HepG2 (cell line): ENCODE results near the gene FNDC8. TPM values are rescaled to one million over a fixed set of nuclear protein-coding genes. Genes with fewer than 3 reads are reported as not detected.

Experiments
- ATAC-seq: fragments of 200-7000 bp; cut with Tn5 transposase; 3 replicates; pipeline ENCODE4 v1.9.1; 2020; ENCODE audit warnings: mild to moderate bottlenecking, moderate library complexity
- BruUV-seq: library from RNA; stranded (reverse); fragments of 400-500 nt; replicated peaks from 2 replicates; lab custom pipeline; 2021; lab: Mats Ljungman, UMichigan
- CTCF ChIA-PET: fragments of 300-600 bp; formaldehyde crosslinking; extraction: SDS; loops from one replicate; lab custom pipeline; 2021; ENCODE audit warnings: low total read pairs, inconsistent platforms, low intra/inter-chr PET ratio; lab: Yijun Ruan, JAX
- POLR2A ChIA-PET: fragments of 350-600 bp; sonication (Branson Sonifier 250); formaldehyde crosslinking; loops from one replicate; lab custom pipeline; 2020; ENCODE audit warnings: antibody characterized with exemption, inconsistent platforms; lab: Yijun Ruan, JAX
- DNase-seq: peaks from one replicate; pipeline ENCODE4 v3.0.0-alpha.2; 2015; ENCODE audit warnings: low spot score
- FAIRE-seq: peaks from 3 replicates; lab custom pipeline; 2011; peaks lifted over from hg19 to GRCh38; lab: Jason Lieb, UNC
- H2AFZ ChIP-seq: one replicate; pipeline ENCODE4 v1.6.1; 2011; ENCODE audit warnings: low read length, inconsistent platforms
- H3K27ac ChIP-seq: fragments of 300-600 bp; 3 replicates; pipeline ENCODE4 v1.8.0; 2011; ENCODE audit warnings: mixed run types, mild to moderate bottlenecking, mixed read lengths, low read length, inconsistent platforms; ENCODE audit not compliant: insufficient read depth; ENCODE audit errors: extremely low read length
- H3K27me3 ChIP-seq, 2 experiments: fragments of 200-600 bp in 1 of 2; 2 replicates in 1 of 2; 3 replicates in 1 of 2; pipeline versions ENCODE4 v1.6.0 to v1.8.0; 2011; ENCODE audit warnings: low read length in 2 of 2, mild to moderate bottlenecking in 2 of 2, moderate library complexity in 2 of 2, inconsistent platforms in 1 of 2; ENCODE audit not compliant: insufficient read depth in 2 of 2, control insufficient read depth in 1 of 2
- H3K36me3 ChIP-seq, 2 experiments: fragments of 200-600 bp in 1 of 2; replicated peaks in 1 of 2; 2 replicates in 1 of 2; 3 replicates in 1 of 2; pipeline versions ENCODE4 v1.5.1 to v1.8.0; 2011; ENCODE audit warnings: low read length in 2 of 2, inconsistent platforms in 1 of 2; ENCODE audit not compliant: insufficient read depth in 2 of 2, control insufficient read depth in 1 of 2
- H3K4me1 ChIP-seq: 2 replicates; pipeline ENCODE4 v1.5.1; 2012; ENCODE audit warnings: low read length, inconsistent platforms; ENCODE audit not compliant: insufficient read depth
- H3K4me2 ChIP-seq: 2 replicates; pipeline ENCODE4 v1.6.0; 2011; ENCODE audit warnings: low read depth, low read length, inconsistent platforms
- H3K4me3 ChIP-seq, 3 experiments: fragments of 200-600 bp in 1 of 3; sonication (generic), shearing (Covaris generic) in 1 of 3; replicated peaks in 1 of 3; 2 replicates each; pipeline ENCODE4 v1.5.1; 2011 to 2016; ENCODE audit warnings: low read length in 3 of 3, inconsistent platforms in 2 of 3, low read depth in 2 of 3, mild to moderate bottlenecking in 2 of 3, control low read depth in 1 of 3, mixed read lengths in 1 of 3; ENCODE audit not compliant: insufficient read depth in 1 of 3
- H3K79me2 ChIP-seq: one replicate; pipeline ENCODE4 v1.6.1; 2011; ENCODE audit warnings: low read length, inconsistent platforms; ENCODE audit not compliant: insufficient read depth
- H3K9ac ChIP-seq: 2 replicates; pipeline ENCODE4 v1.6.0; 2011; ENCODE audit warnings: mild to moderate bottlenecking, low read depth, low read length, inconsistent platforms; ENCODE audit not compliant: insufficient read depth
- H3K9me3 ChIP-seq: 2 replicates; pipeline ENCODE4 v1.5.1; 2012; ENCODE audit warnings: mild to moderate bottlenecking, low read length
- H4K20me1 ChIP-seq: 2 replicates; pipeline ENCODE4 v1.6.0; 2011; ENCODE audit warnings: inconsistent platforms, mild to moderate bottlenecking, low read length, moderate library complexity; ENCODE audit not compliant: insufficient read depth
- CREB1 ChIP-seq, 2 experiments: fragments of 450-650 bp in 1 of 2; IDR thresholded peaks; 2 replicates each; pipeline ENCODE4 v1.6.1; 2016 to 2017; ENCODE audit warnings: control low read depth in 1 of 2, mild to moderate bottlenecking in 1 of 2, missing compliant biosample characterization in 1 of 2, missing genetic modification characterization in 1 of 2
- EED ChIP-seq: sonication (generic); formaldehyde crosslinking; IDR thresholded peaks from 2 replicates; pipeline ENCODE4 v1.5.0; 2020; ENCODE audit warnings: mild to moderate bottlenecking, missing genetic modification reagents
- KDM1A ChIP-seq: IDR thresholded peaks from 2 replicates; pipeline ENCODE4 v1.6.1; 2016; ENCODE audit warnings: missing compliant biosample characterization
- KDM6A ChIP-seq: IDR thresholded peaks from 2 replicates; pipeline ENCODE4 v1.6.1; 2016; ENCODE audit warnings: low read depth
- MIXL1 ChIP-seq: IDR thresholded peaks from 2 replicates; pipeline ENCODE4 v1.6.1; 2016
- POLR2A ChIP-seq, 2 experiments: IDR thresholded peaks; 2 replicates each; pipeline ENCODE4 v1.6.1; 2011; ENCODE audit warnings: low read depth in 2 of 2, low read length in 2 of 2, mild to moderate bottlenecking in 1 of 2, moderate library complexity in 1 of 2; ENCODE audit not compliant: insufficient read depth in 1 of 2
- PRDM4 ChIP-seq: sonication (generic); formaldehyde crosslinking; IDR thresholded peaks from 2 replicates; pipeline ENCODE4 v1.9.0; 2021; ENCODE audit warnings: missing genetic modification reagents, borderline replicate concordance
- RARG ChIP-seq: sonication (generic); formaldehyde crosslinking; IDR thresholded peaks from 2 replicates; pipeline ENCODE4 v1.4.0; 2020; ENCODE audit warnings: low read depth, mild to moderate bottlenecking, missing genetic modification reagents
- USF2 ChIP-seq, 2 experiments: sonication (generic) in 1 of 2; formaldehyde crosslinking in 1 of 2; IDR thresholded peaks; 2 replicates each; pipeline versions ENCODE4 v1.5.1 to v1.6.1; 2011 to 2020; ENCODE audit warnings: borderline replicate concordance in 1 of 2, low read depth in 1 of 2, low read length in 1 of 2, mild to moderate bottlenecking in 1 of 2, missing genetic modification reagents in 1 of 2, moderate library complexity in 1 of 2
- ZNF383 ChIP-seq: sonication (generic); formaldehyde crosslinking; IDR thresholded peaks from 2 replicates; pipeline ENCODE4 v1.4.0; 2020; ENCODE audit warnings: missing genetic modification reagents, mild to moderate bottlenecking, borderline replicate concordance
- ZNF781 ChIP-seq: sonication (generic); formaldehyde crosslinking; IDR thresholded peaks from 2 replicates; pipeline ENCODE4 v1.5.1; 2020; ENCODE audit warnings: borderline replicate concordance, mild to moderate bottlenecking, missing genetic modification reagents; ENCODE audit errors: not compliant biosample characterization
- WGBS: methylation state at CpG from one replicate; pipeline ENCODE4 v1.1.6; 2017; ENCODE audit warnings: low lambda C conversion rate; 5-methylcytosine and 5-hydroxymethylcytosine counted together
- in situ Hi-C: cut with HindIII; loops from 2 replicates; pipeline ENCODE4 v1.10.0; 2017; ENCODE audit warnings: low pct_unique_long_range_greater_than_20kb; ENCODE audit not compliant: extremely low pct_ligation_motif_present
- intact Hi-C: fragments of 100-400 bp; cut with micrococcal nuclease; formaldehyde crosslinking; loops from one replicate; pipeline ENCODE4 v1.10.0; 2022; ENCODE audit not compliant: unreplicated experiment
- polyA plus RNA-seq, 8 experiments: library from polyadenylated mRNA; depleted of rRNA in 3 of 8; stranded (reverse) in 7 of 8; unstranded in 1 of 8; fragments of >200 nt; fragmentation: Illumina TruSeq in 4 of 8; extraction: Trizol in 4 of 8; gene quantifications; 2 replicates each; pipeline versions ENCODE4 v1.2.1 to v1.2.3, GENCODE V29; 2011 to 2016; ENCODE audit warnings: low read depth in 4 of 8, missing spikeins in 1 of 8, mixed read lengths in 1 of 8; ENCODE audit not compliant: insufficient read depth in 1 of 8
- total RNA-seq, 5 experiments: library from RNA; depleted of rRNA; stranded (reverse); fragments of >200 nt; fragmentation: Illumina TruSeq; extraction: Trizol; gene quantifications; 2 replicates each; pipeline ENCODE4 v1.2.3, GENCODE V29; 2016; ENCODE audit warnings: low read depth in 1 of 5
- TF ChIP-seq, protein P1 (sequence below): sonication (generic); formaldehyde crosslinking; conservative IDR thresholded peaks from 2 replicates; pipeline ENCODE4 v1.4.0; 2020; ENCODE audit warnings: missing genetic modification reagents

The FNDC8 gene
- total and polyA plus RNA-seq, 2 of the 13 experiments (the other 11 are each of a cell fraction or from before 2014, with no cell fraction given), result not detected

GRCh38 chr17:35152421-35153140, 31.2 kb downstream of the FNDC8 start:
- DNase-seq (no peak), FAIRE-seq (no peak), ATAC-seq (no peak)
- Histone ChIP-seq H3K79me2 (no peaks in the 10 kb centered on the region), H3K27ac (no peak overlapping the region), H3K9ac (no peak overlapping the region), H3K4me1 (no peaks in the 10 kb centered on the region), H3K9me3 (no peaks in the 10 kb centered on the region), H4K20me1 (no peaks in the 10 kb centered on the region), H3K36me3 (no peaks in the 10 kb centered on the region), H3K27me3 (peaks cover 3 to 27% of the 10 kb centered on the region in 2 experiments; a peak in 3 of 5 replicates), H2AFZ (no peak overlapping the region), H3K4me2 (no peak overlapping the region), H3K4me3 (no peak overlapping the region)
- intact Hi-C loops (no loop called here), in situ Hi-C loops (no loop called here)
- ChIA-PET CTCF (no interaction called here), POLR2A (no interaction called here)
- no TSS peak for BruUV-seq
- 38% methylated on average over 13 of the region's 13 CpGs for WGBS
- TF ChIP-seq KDM1A (CRISPR knock-in tag) (no peak), RARG (no peak), POLR2A (IDR thresholded peaks at IDR 0.05; ENCODE audit: insufficient read depth in 1 of 2, low read depth in 2 of 2, low read length in 2 of 2) (no peak), ZNF781 (CRISPR knock-in tag) (no peak), MIXL1 (no peak), KDM6A (no peak), EED (CRISPR knock-in tag) (no peak), CREB1 (IDR thresholded peaks at IDR 0.05) (no peak), CREB1 (CRISPR knock-in tag; IDR thresholded peaks at IDR 0.05) (no peak), USF2 (IDR thresholded peaks at IDR 0.05; ENCODE audit: low read depth, low read length) (no peak), USF2 (CRISPR knock-in tag; IDR thresholded peaks at IDR 0.05; ENCODE audit: borderline replicate concordance) (no peak), ZNF383 (CRISPR knock-in tag) (no peak), PRDM4 (CRISPR knock-in tag) (no peak)
- TF ChIP-seq, protein P1, sequence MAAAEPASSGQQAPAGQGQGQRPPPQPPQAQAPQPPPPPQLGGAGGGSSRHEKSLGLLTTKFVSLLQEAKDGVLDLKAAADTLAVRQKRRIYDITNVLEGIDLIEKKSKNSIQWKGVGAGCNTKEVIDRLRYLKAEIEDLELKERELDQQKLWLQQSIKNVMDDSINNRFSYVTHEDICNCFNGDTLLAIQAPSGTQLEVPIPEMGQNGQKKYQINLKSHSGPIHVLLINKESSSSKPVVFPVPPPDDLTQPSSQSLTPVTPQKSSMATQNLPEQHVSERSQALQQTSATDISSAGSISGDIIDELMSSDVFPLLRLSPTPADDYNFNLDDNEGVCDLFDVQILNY (CRISPR knock-in tag), result no peak
